ENCODE results near the gene GHRL. TPM values are rescaled to one million over a fixed set of nuclear protein-coding genes. Genes with fewer than 3 reads are reported as not detected.

GHRL gene
- total RNA-seq, 1 experiment from 2014 or later: not detected

GRCh38 chr3:10283638-10284037 lies 9.1 kb downstream of the GHRL start:
- no peak overlapping the region for H3K4me3 ChIP-seq (ENCODE audit: low read depth in 2 of 2, low read length in 2 of 2)
- no peak for DNase-seq (ENCODE audit: low read depth, low spot score)
- POLR2A ChIA-PET: no interaction called here
- H3K36me3 ChIP-seq (ENCODE audit: control insufficient read depth, insufficient read depth, low read length): peaks cover 9% of the 10 kb centered on the region; the same call in 1 of the 2 replicates
- CTCF ChIA-PET: no interaction called here
- no peaks in the 10 kb centered on the region for H3K27me3 ChIP-seq (ENCODE audit: control insufficient read depth, insufficient read depth, low read length)
- no peak for ATAC-seq
- H3K9me3 ChIP-seq (ENCODE audit: control insufficient read depth, insufficient read depth, low read depth, low read length): no peaks in the 10 kb centered on the region
- no peak overlapping the region for H3K27ac ChIP-seq (ENCODE audit: low read length)
- TF ChIP-seq SIN3A (IDR thresholded peaks at IDR 0.05; ENCODE audit: borderline replicate concordance, insufficient read depth, low read depth, low read length): no peak
- TF ChIP-seq REST (IDR thresholded peaks at IDR 0.05; ENCODE audit: insufficient read depth in 1 of 2, low read depth in 2 of 2, low read length in 1 of 2): no peak
- no peak for TF ChIP-seq CTCF (IDR thresholded peaks at IDR 0.05)
- TF ChIP-seq POLR2AphosphoS5 (IDR thresholded peaks at IDR 0.05; ENCODE audit: low read depth, low read length): no peak
- no peak for TF ChIP-seq TCF7L2 (IDR thresholded peaks at IDR 0.05; ENCODE audit: low read depth, low read length)
- no TSS peak for BruUV-seq (replicated peaks)
- intact Hi-C loops (cut with micrococcal nuclease; ENCODE audit: unreplicated experiment): no loop called here
- no peaks in the 10 kb centered on the region for H3K4me1 ChIP-seq (ENCODE audit: control insufficient read depth, insufficient read depth, low read length)
- in situ Hi-C loops (cut with HindIII; ENCODE audit: low pct_unique_long_range_greater_than_20kb, low sequenced_read_pairs): no loop called here

- ATAC-seq (no peak), DNase-seq (ENCODE audit: low read depth, low spot score) (no peak)
- no TSS peak for BruUV-seq (replicated peaks)
- in situ Hi-C loops (cut with HindIII; ENCODE audit: low pct_unique_long_range_greater_than_20kb, low sequenced_read_pairs): no loop called here
- no peaks in the 10 kb centered on the region for H3K27me3 ChIP-seq (ENCODE audit: control insufficient read depth, insufficient read depth, low read length)
- H3K4me3 ChIP-seq (ENCODE audit: low read depth in 2 of 2, low read length in 2 of 2): no peak overlapping the region
- H3K4me1 ChIP-seq (ENCODE audit: control insufficient read depth, insufficient read depth, low read length): no peaks in the 10 kb centered on the region
- POLR2A ChIA-PET: no interaction called here
- CTCF ChIA-PET: no interaction called here
- H3K27ac ChIP-seq (ENCODE audit: low read length): no peak overlapping the region
- intact Hi-C loops (cut with micrococcal nuclease; ENCODE audit: unreplicated experiment): no loop called here
- peaks cover 9% of the 10 kb centered on the region; the same call in 1 of the 2 replicates for H3K36me3 ChIP-seq (ENCODE audit: control insufficient read depth, insufficient read depth, low read length)
- no peak for TF ChIP-seq TCF7L2 (IDR thresholded peaks at IDR 0.05; ENCODE audit: low read depth, low read length)
- H3K9me3 ChIP-seq (ENCODE audit: control insufficient read depth, insufficient read depth, low read depth, low read length): no peaks in the 10 kb centered on the region
Measured at GRCh38 chr3:10281951-10282350, 10.8 kb downstream of the GHRL start.

- in situ Hi-C loops (cut with HindIII; ENCODE audit: low pct_unique_long_range_greater_than_20kb, low sequenced_read_pairs) (no loop called here), intact Hi-C loops (cut with micrococcal nuclease; ENCODE audit: unreplicated experiment) (no loop called here)
- no peak overlapping the region for H3K4me3 ChIP-seq (ENCODE audit: low read depth in 2 of 2, low read length in 2 of 2)
- H3K9me3 ChIP-seq (ENCODE audit: control insufficient read depth, insufficient read depth, low read depth, low read length): no peaks in the 10 kb centered on the region
- H3K27me3 ChIP-seq (ENCODE audit: control insufficient read depth, insufficient read depth, low read length): no peaks in the 10 kb centered on the region
- no TSS peak for BruUV-seq (replicated peaks)
- TF ChIP-seq CTCF (IDR thresholded peaks at IDR 0.05) (no peak), POLR2AphosphoS5 (IDR thresholded peaks at IDR 0.05; ENCODE audit: low read depth, low read length) (no peak), REST (IDR thresholded peaks at IDR 0.05; ENCODE audit: insufficient read depth in 1 of 2, low read depth in 2 of 2, low read length in 1 of 2) (no peak), TCF7L2 (IDR thresholded peaks at IDR 0.05; ENCODE audit: low read depth, low read length) (no peak), SIN3A (IDR thresholded peaks at IDR 0.05; ENCODE audit: borderline replicate concordance, insufficient read depth, low read depth, low read length) (no peak)
- H3K36me3 ChIP-seq (ENCODE audit: control insufficient read depth, insufficient read depth, low read length): peaks cover 6% of the 10 kb centered on the region; the same call in 1 of the 2 replicates
- no peak overlapping the region for H3K27ac ChIP-seq (ENCODE audit: low read length)
- ATAC-seq (no peak), DNase-seq (ENCODE audit: low read depth, low spot score) (no peak)
- ChIA-PET POLR2A (interaction anchor here (0.6 kb wide), 1 partner anchor 87 kb away, joined by 3 read pairs; no protein-coding TSS in a partner anchor), CTCF (no interaction called here)
- no peaks in the 10 kb centered on the region for H3K4me1 ChIP-seq (ENCODE audit: control insufficient read depth, insufficient read depth, low read length)
Measured at GRCh38 chr3:10280571-10280970, 12.2 kb downstream of the GHRL start.

All from Panc1 (cell line).